ENCODE measurements around the gene NKAIN1.
"Not testable (repeated sequence)": the region's sequence is repeated elsewhere in the genome, so short reads cannot be mapped to it uniquely, and the experiment has no call there.

The NKAIN1 gene

GRCh38 chr1:31239653-31240241 lies at the start of gene NKAIN1:
TSS of gene NKAIN1 (minus strand) at chr1:31239887. CDS start at chr1:31239547, 340 bp downstream.
- DNase-seq: peak; percentile 59 to 92

GRCh38 chr1:31289021-31289420 lies 49.3 kb upstream of the NKAIN1 start:
- DNase-seq: no peak

- DNase-seq: not testable (repeated sequence)
Measured at GRCh38 chr1:31287791-31288190, 48.1 kb upstream of the NKAIN1 start.

- DNase-seq: not testable (repeated sequence)
Measured at GRCh38 chr1:31282426-31282825, 42.7 kb upstream of the NKAIN1 start.

GRCh38 chr1:31273619-31274018 lies 33.9 kb upstream of the NKAIN1 start:
- no peak for DNase-seq

DNA sequence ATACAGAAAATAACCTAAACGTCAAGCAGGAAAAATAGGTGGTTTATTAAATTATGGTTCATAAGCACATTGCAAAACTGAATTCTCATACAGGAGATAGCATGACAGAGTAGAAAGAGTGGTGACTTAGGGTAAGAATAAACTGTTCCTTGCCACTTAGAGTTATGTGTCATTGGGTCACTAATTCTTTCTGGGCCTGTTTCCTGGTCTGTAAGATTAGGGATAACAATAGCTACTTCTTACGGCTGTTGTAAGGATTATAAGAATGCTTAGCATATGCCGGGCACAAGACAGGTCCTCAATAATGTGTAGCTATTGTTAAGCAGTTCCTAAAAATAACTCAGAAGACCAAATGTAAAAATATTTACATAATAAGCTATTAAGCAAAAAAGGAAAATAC lies 32.7 kb upstream of the NKAIN1 start:
- peak; percentile 40 to 57 for DNase-seq

DNA sequence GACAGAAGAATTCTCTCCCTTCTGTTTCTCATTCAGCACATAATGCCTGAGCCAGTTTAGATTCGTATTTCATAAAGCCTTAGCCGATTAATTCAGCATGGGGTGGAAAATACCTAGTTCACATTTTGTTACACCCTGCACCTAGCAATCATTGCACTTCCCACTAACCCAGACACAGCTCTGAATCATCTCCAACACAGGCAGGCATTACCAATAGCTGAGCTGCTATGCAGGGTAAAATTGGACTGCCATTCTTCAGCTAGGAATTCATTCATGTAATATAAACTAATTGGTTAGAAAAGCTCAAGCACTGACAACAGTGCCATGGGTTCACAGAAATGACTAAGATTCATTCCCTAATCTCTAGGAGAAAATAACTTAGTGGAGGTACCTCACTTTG lies 26.9 kb upstream of the NKAIN1 start:
- no peak for DNase-seq

GRCh38 chr1:31264790-31265386 lies 25.2 kb upstream of the NKAIN1 start:
- DNase-seq: no peak

DNA sequence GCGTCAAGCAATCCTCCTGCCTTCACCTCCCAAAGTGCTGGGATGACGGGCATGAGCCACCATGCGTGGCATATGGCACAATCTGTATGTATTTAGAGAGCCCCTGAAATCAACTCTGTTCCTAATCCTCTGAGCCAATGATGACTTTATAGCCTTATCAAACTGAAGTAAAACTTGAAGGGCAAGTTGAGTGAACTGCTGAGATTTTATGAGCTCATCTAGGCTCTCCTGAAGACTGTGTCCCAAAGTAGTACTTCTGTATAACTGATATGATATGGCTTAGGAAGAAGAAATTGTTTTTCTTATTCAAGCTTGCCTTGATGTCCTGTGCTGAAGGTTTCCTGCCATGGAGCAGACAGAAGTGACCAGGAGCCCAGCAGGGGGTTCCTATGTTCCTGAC lies 23.7 kb upstream of the NKAIN1 start:
- DNase-seq: no peak

DNA sequence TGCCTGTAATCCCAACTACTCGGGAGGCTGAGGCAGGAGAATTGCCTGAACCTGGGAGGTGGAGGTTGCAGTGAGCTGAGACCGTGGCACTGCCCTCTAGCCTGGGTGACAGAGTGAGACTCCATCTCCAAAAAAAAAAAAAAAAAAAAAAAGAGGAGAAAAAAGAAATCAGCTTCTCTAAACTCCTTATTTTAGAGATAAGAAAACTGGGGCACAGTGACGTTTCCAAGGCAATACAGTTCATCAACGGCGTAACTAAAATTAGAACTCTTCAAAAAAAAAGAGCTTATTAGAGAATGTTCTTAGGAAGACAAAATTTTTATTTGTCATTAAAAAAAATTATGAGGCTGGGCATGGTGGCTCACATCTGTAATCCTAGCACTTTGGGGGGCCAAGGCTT lies 22.7 kb upstream of the NKAIN1 start:
- not testable (repeated sequence) for DNase-seq

- DNase-seq: no peak
Measured at GRCh38 chr1:31261916-31262315, 22.2 kb upstream of the NKAIN1 start.

GRCh38 chr1:31259746-31260145 lies 20.1 kb upstream of the NKAIN1 start:
- no peak for DNase-seq

GRCh38 chr1:31258581-31258980 lies 18.9 kb upstream of the NKAIN1 start:
- no peak for DNase-seq

- DNase-seq: no peak
Measured at GRCh38 chr1:31257213-31257612, 17.5 kb upstream of the NKAIN1 start.

DNA sequence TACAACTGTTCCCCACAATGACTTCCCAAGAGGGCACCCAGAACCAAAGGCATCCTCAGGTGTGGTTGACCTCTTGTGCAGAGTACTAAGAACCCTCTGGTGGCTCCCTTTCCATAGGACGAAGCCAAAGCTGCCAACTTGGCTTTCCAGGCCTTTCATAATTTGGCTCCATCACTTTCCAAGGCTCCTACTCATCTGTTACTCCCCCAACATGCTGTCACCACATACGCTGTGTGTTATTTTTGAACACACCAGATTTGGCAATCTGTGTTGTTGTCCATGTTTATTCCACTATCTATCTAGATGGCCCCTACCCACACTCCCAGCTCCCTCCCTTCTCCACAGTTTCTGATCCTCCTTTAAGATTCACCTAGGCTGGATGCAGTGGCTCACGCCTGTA lies 10.2 kb upstream of the NKAIN1 start:
- DNase-seq: no peak

DNA sequence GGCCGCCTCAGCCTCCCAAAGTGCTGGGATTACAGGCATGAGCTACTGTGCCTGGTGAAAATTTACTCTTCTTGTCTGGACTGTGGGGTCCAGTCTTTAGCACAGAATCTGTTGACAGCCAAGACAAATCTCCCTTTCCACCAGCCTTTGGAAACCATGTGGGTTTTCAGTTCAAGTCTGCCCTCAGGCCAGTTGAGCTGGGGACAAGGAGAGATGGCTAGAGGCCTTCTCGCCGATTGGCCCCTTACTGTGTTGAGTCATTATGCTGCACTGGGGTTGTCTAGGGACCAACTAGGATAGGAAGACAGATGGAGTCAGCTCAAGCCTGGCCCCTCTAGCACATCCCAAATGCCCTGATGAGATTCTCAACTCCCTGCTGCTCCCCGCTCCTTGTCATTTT lies 8.6 kb upstream of the NKAIN1 start:
- no peak for DNase-seq

- DNase-seq: no peak
Measured at GRCh38 chr1:31244326-31244725, 4.6 kb upstream of the NKAIN1 start.

GRCh38 chr1:31243501-31244286 lies 4.0 kb upstream of the NKAIN1 start:
- peak; percentile 89 to 93 for DNase-seq

GRCh38 chr1:31241321-31241720 lies 1.6 kb upstream of the NKAIN1 start:
- DNase-seq: no peak

DNA sequence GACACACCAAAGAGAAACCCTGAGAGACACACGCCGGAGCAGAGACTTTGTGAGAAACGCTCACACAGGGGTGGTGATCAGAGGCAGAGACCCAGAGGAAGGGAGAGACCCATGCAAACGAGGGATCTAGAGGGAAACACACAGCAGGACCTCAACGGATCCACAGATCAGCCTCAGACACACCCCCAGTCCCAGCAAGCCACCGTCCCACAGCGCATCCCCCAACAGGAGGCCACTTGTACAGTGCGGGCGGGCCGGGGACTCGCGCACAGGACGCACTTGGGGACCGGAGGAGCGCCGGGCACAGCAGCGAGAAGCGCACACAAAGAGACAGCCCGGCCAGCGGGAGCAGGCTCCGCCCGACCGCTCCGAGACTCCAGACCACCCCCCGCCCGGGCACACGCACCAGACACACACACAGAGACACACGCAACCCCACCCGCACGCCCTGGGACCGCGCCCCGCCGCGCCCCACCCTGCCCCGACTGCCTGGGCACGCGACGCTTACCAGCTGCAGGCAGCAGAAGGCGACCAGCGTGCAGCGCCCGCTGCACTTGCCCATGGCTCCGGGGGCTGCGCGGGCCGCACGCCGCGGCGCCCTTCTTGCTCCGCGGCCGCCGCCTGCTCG lies 587 bp downstream of the NKAIN1 start:
- DNase-seq: peak; percentile 88 to 94

GRCh38 chr1:31238612-31238985 lies 1.1 kb downstream of the NKAIN1 start:
- DNase-seq: peak in 1 of 2 experiments; percentile 64

- peak; percentile 56 to 67 for DNase-seq
Measured at GRCh38 chr1:31234870-31235269, 4.8 kb downstream of the NKAIN1 start.

DNA sequence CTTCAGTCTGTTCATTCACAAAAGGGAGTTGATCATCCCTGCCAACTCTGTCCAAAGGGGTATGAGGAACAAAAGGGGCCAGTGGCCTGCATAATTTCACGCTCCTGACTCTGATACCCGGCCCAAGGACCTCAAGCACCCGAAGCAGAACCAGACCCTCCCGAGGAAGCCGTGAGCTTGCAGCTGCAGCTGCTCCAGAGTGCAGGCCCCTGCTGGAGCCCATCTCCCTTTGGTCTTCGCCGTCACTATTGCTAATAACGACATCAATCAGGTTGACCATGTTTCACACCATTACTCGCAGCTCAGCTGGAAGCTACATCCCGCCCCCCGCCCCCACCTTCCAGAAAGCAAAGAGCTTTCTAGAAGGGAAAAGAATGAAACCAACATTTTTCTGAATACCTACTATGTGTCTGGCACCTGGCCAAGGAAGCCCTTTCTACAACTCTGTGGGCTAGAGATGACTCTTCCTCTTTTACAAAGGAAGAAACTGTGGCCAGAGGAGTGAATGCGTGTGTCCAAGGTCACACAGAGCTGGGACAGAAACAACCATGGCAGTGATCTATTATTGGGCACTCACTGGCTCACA lies 5.5 kb downstream of the NKAIN1 start:
- no peak for DNase-seq

Data from NCI-H526 (cell line).